HG02852 (cell line): Measurements from ENCODE around the gene KIF20A.
A peak's percentile ranks its signal among the peaks of the same experiment; 100 is the strongest.
"Not testable (repeated sequence)": the region's sequence is repeated elsewhere in the genome, so short reads cannot be mapped to it uniquely, and the experiment has no call there.

Experiments used
- ATAC-seq: cut with Tn5 transposase; IDR thresholded peaks from one replicate; pipeline ENCODE4 v1.9.1; 2021; ENCODE audit warnings: mild to moderate bottlenecking, moderate library complexity; ENCODE audit not compliant: unreplicated experiment

The KIF20A gene

GRCh38 chr5:138182808-138183207 lies 3.9 kb downstream of the KIF20A start:
- no peak for ATAC-seq

- ATAC-seq = peak; percentile 79
Observed at GRCh38 chr5:138186002-138186447, 7.1 kb downstream of the KIF20A start.

GRCh38 chr5:138188626-138189025 lies 9.7 kb downstream of the KIF20A start:
- ATAC-seq = no peak

- ATAC-seq = no peak
Observed at GRCh38 chr5:138192826-138193225, 13.9 kb downstream of the KIF20A start.

- ATAC-seq = not testable (repeated sequence)
Observed at GRCh38 chr5:138193859-138194258, 14.9 kb downstream of the KIF20A start.

GRCh38 chr5:138210985-138211384 lies 32.1 kb downstream of the KIF20A start:
- ATAC-seq = no peak

GRCh38 chr5:138212828-138213160 lies 33.9 kb downstream of the KIF20A start:
- peak; percentile 24 for ATAC-seq

- peak; percentile 94 for ATAC-seq
Observed at GRCh38 chr5:138213161-138214029, 34.5 kb downstream of the KIF20A start, which contains the start of gene CDC23. CDC23 (minus strand) TSS chr5:138213323; CDS start chr5:138213312, 11 bp downstream.

GRCh38 chr5:138216799-138217198 lies 37.9 kb downstream of the KIF20A start:
- ATAC-seq = no peak

GRCh38 chr5:138223532-138223931 lies 44.6 kb downstream of the KIF20A start:
- no peak for ATAC-seq

GRCh38 chr5:138224712-138225111 lies 45.8 kb downstream of the KIF20A start:
- no peak for ATAC-seq

GRCh38 chr5:138226910-138227309 lies 48.0 kb downstream of the KIF20A start:
- ATAC-seq = no peak

- ATAC-seq = no peak
Observed at GRCh38 chr5:138229387-138229786, 50.5 kb downstream of the KIF20A start.

GRCh38 chr5:138230261-138230660 lies 51.3 kb downstream of the KIF20A start:
- ATAC-seq = no peak

- no peak for ATAC-seq
Observed at GRCh38 chr5:138230981-138231589, 52.2 kb downstream of the KIF20A start.

- ATAC-seq = no peak
Observed at GRCh38 chr5:138233280-138233679, 54.4 kb downstream of the KIF20A start.

- no peak for ATAC-seq
Observed at GRCh38 chr5:138234651-138235050, 55.7 kb downstream of the KIF20A start.
